RWPE1 (cell line): ENCODE measurements around the gene ZBTB48.

Experiments
- CTCF ChIA-PET: fragments of 350-600 bp; sonication (Branson Sonifier 250); formaldehyde crosslinking; extraction: SDS; loops from one replicate; lab custom pipeline; 2021; lab: Yijun Ruan, JAX
- POLR2A ChIA-PET: fragments of 400-600 bp; formaldehyde crosslinking; extraction: SDS; loops from one replicate; lab custom pipeline; 2020; ENCODE audit warnings: antibody characterized with exemption; ENCODE audit not compliant: low non-redundant PET; lab: Yijun Ruan, JAX
- DNase-seq: peaks from one replicate; pipeline ENCODE4 v3.0.0; 2012; ENCODE audit warnings: low spot score
- H3K27ac ChIP-seq: fragments of 450-650 bp; 2 replicates; pipeline ENCODE4 v1.5.1; 2017
- TF ChIP-seq, protein P1 (sequence below): fragments of 450-650 bp; conservative IDR thresholded peaks from 2 replicates; pipeline ENCODE4 v1.5.1; 2017; ENCODE audit warnings: low read depth, mild to moderate bottlenecking

Gene ZBTB48

DNA sequence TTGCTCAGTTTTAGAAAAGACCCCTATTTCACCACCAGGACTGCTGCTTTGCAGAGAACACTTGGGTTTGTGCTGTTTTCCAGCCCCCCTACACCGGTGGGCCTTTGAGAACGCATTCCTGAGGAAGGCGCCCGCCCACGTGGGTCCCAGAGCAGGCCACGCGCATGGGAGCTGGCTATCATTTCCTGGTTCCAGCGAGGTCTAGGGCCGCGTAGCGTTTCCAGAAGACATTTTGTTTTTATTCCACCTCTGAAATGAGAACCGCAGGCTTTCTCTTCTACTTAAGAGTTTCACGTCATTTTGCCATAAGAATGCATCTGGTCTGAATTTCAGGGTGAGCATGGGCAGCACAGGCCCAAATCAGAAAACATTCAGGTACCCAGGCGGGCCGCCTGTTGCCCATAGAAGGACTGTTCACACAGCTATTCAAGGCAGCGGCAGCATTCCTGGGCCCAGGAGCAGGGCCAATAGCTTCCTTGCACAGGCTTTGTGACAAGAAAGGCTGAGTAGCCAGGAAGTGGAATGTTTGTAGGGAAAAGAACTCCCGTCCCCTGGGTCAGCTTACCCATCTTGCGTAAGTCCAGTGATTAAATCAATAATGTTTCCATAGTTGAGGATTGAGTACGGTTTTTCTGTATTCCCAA is 24.2 kb downstream of the ZBTB48 start:
- TF ChIP-seq, protein P1, sequence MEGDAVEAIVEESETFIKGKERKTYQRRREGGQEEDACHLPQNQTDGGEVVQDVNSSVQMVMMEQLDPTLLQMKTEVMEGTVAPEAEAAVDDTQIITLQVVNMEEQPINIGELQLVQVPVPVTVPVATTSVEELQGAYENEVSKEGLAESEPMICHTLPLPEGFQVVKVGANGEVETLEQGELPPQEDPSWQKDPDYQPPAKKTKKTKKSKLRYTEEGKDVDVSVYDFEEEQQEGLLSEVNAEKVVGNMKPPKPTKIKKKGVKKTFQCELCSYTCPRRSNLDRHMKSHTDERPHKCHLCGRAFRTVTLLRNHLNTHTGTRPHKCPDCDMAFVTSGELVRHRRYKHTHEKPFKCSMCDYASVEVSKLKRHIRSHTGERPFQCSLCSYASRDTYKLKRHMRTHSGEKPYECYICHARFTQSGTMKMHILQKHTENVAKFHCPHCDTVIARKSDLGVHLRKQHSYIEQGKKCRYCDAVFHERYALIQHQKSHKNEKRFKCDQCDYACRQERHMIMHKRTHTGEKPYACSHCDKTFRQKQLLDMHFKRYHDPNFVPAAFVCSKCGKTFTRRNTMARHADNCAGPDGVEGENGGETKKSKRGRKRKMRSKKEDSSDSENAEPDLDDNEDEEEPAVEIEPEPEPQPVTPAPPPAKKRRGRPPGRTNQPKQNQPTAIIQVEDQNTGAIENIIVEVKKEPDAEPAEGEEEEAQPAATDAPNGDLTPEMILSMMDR, result no peak
- no peak for DNase-seq
- ChIA-PET POLR2A (no interaction called here), CTCF (no interaction called here)
- H3K27ac ChIP-seq, result peak overlapping the region; percentile 98

DNA sequence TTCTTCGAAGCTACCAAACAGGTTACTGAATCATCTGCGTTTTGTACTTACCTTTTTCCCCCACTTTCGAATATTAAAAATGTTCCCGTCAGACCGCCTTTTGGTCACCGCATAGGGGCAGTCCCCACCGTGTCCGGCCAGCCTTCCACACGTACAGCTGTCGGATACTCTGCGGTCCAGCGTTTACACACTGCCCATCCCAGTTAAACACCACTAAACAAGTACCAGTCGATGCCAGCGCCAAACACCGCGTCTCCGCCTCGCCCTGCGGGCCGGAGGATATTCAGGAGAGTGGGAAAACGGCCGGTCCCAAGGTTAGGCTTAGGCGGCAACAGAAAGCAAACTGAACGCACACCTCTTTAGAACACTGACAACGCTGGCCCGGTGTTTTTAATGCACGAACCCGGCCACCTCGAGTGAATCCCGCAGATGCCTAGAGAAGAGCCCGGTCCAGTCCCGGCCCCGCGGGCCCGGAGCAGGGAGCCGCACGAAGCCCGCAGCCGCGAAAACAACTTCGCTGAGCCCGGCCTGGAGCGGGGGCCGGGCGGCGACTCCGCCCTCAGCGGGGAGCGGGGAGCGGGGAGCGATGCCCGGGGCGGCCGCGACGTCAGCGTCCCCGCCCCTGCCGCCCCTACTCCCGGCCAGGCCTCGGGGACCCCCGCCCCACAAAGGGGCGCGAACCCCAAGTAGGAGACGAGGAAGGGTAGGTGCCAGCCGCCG is 33.0 kb downstream of the ZBTB48 start:
- DNase-seq, result peak; percentile 69
- ChIA-PET POLR2A (interaction anchor here (1.0 kb wide), 1 partner anchor 11 kb away, joined by 3 read pairs; the partner anchor contains the start of gene KLHL21), CTCF (interaction anchor here (0.6 to 1.2 kb wide), 2 partner anchors 12 to 128 kb away, joined by 3 read pairs; no protein-coding TSS in a partner anchor)
- H3K27ac ChIP-seq, result peak overlapping the region; percentile 93
- TF ChIP-seq, protein P1, result no peak

DNA sequence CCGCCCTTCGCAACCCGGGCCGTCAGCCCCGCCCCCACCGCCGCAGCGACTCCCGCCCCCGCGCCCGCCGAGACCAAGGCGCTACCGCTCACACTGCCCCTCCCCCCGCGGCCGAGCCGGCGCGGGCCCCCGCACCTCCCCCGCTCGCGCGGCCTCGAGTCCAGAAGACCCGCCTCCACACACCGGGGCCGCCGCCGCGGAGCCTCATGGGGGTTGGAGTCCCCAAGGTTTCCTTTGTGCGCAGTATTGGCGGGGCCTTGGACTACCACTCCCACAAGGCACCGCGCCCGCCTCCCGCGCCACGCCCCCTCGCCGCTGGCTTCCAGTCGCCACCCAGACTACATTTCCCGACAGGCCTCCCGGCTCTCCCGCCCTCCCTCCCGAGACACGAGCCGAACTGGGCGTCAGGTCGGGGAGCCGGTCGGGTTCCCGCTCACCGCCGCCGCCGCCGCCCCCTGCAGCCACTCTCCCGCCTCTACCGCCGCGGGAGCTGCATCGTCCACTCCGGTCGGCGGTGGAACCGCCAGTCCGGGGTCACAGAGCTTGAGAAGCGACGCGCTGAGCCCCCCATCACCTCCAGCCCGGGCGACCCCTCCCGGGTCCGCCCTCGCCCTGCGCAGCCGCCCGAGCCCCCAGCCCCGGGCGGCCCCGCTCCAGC is 33.7 kb downstream of the ZBTB48 start, which contains the start of gene PHF13:
Gene PHF13, plus strand, starts transcription at position 371 of the 658 bp plus-strand sequence. CDS start 336 bp downstream, outside the sequence.
- peak within 1 kb of the TSS; percentile 93 for H3K27ac ChIP-seq
- TF ChIP-seq, protein P1, result no peak
- DNase-seq, result peak; percentile 99
- POLR2A ChIA-PET, result no interaction called here
- CTCF ChIA-PET, result no interaction called here

DNA sequence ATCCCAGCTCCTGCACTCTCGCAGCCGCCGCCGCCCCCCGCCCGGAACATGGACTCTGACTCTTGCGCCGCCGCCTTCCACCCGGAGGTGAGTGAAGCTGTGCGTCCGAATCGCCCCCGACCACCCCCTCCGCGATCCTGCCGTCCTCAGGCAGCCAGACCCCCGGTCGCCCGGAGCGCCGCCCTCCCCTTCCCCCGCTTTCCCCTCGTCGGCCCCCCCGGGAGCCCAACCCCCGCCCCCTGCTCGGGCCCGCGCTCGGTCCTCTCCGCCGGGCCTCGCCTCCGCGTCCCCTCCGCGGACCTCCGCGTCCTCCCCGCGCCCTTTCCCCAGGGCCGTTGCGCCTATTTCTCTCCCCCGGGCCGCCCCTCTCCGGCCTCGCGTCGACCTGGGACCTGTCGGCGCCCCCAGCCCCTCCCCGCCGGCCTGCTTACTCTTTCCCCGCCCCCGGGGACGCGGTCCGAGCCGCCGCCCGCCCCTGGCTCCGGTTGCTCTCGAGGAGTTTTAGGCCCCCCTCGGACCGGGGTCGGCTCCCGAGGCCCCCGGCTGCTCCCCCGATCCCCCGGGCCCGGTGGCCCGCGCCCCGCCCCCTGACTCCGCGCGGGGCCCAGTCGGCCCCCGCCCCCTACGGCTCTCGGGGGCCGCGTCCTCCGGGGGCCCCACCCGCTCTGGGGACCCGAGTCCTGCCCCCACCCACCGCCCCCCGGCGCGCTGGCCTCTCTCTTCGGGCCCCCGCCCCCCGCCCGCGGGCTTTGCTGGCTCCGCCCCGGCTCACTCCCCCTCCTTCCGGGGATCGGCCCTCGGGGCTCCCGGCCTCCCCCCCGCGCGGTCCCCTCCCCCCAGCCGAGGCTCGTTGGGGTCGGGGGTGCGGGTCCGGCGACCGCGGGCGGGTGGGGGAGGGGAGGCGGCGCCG is 34.5 kb downstream of the ZBTB48 start:
- ChIA-PET CTCF (no interaction called here), POLR2A (no interaction called here)
- peak overlapping the region; percentile 93 for H3K27ac ChIP-seq

DNA sequence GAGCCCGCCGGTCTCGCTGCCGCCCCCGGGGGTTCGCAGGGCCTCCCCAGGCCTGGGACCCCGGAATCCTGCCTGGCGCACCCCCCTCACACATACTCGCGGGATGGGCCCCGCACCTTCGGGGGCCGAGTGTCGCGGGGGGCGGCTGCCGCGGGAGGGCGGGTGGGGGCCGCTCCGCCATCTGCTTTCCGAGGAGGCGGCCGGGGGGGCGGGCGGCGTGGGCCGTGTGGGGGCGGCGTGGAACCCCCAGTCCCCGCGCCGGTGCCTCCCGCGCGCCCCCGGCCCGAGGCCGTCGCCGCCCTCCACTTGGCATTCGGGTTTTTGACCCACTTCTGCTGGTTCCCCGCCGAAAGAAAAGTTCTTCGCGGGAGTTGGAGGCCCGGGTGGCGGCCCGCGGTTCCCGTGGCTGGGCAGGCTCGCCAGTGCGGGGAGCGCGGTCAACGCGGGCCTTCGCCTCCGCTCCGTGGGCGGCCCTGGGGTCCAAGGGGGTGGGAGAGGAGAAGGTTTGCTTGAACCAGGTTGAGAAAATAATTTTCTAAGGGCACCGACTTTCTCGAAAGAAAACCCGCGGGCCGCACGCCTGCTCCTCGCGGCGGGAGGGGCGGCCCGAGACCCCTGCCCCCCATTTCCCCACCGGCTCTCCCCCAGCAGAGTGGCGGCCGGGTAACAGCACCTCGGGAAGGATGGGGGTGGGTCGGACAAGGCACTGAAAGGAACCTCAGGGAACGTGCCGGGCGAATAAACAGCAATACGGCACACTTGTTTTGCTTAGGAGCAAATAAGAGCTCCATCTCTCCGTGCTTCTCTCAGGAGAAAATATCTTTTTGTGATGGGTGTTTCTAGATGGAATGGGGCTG is 35.4 kb downstream of the ZBTB48 start:
- TF ChIP-seq, protein P1, result no peak
- CTCF ChIA-PET, result no interaction called here
- peak; percentile 30 for DNase-seq
- peak overlapping the region; percentile 93 for H3K27ac ChIP-seq
- POLR2A ChIA-PET, result interaction anchor here (0.5 kb wide), 1 partner anchor 17 kb away, joined by 4 read pairs; no protein-coding TSS in a partner anchor

More for the DNA sequence above, 34.5 kb downstream of the ZBTB48 start:
- peak; percentile 68 for DNase-seq
- TF ChIP-seq, protein P1, result no peak
